IMR-90 (cell line): ENCODE measurements around the gene SCG5. TPM values are rescaled to one million over a fixed set of nuclear protein-coding genes. Genes with fewer than 3 reads are reported as not detected.

Experiments
- ATAC-seq: fragments of 200-7000 bp; cut with Tn5 transposase; 2 replicates; pipeline ENCODE4 v1.9.1; 2020; ENCODE audit warnings: low read depth, mild to moderate bottlenecking, moderate library complexity
- BruUV-seq: library from RNA; stranded (reverse); fragments of 400-500 nt; replicated peaks from 2 replicates; lab custom pipeline; 2021; lab: Mats Ljungman, UMichigan
- CTCF ChIA-PET: fragments of 300-600 bp; formaldehyde crosslinking; extraction: SDS; loops from one replicate; lab custom pipeline; 2021; ENCODE audit warnings: antibody characterized with exemption; lab: Yijun Ruan, JAX
- POLR2A ChIA-PET: fragments of 300-600 bp; sonication (Branson Sonifier 250); formaldehyde crosslinking; loops from one replicate; lab custom pipeline; 2022; ENCODE audit warnings: antibody characterized with exemption; ENCODE audit not compliant: unreplicated experiment; lab: Charles Lee
- DNase-seq: peaks from one replicate; pipeline ENCODE4 v3.0.0; 2013
- H2AFZ ChIP-seq: replicated peaks from 2 replicates; pipeline ENCODE3; 2013; ENCODE audit warnings: low read length, mild to moderate bottlenecking; ENCODE audit not compliant: poor library complexity
- H2AK5ac ChIP-seq: 2 replicates; pipeline ENCODE4 v1.6.1; 2013; ENCODE audit warnings: low read depth, low read length, inconsistent platforms
- H2AK9ac ChIP-seq: replicated peaks from 2 replicates; pipeline ENCODE3; 2013; ENCODE audit warnings: mild to moderate bottlenecking, low read depth, low read length, moderate library complexity; ENCODE audit not compliant: poor library complexity
- H2BK120ac ChIP-seq: 2 replicates; pipeline ENCODE4 v1.6.1; 2013; ENCODE audit warnings: low read depth, low read length, inconsistent platforms
- H2BK15ac ChIP-seq: 3 replicates; pipeline ENCODE4 v1.6.1; 2013; ENCODE audit warnings: low read depth, low read length, inconsistent platforms
- H2BK20ac ChIP-seq: 2 replicates; pipeline ENCODE4 v1.6.1; 2013; ENCODE audit warnings: low read depth, mild to moderate bottlenecking, inconsistent platforms, low read length, moderate library complexity
- H2BK5ac ChIP-seq: 2 replicates; pipeline ENCODE4 v1.6.1; 2013; ENCODE audit warnings: mild to moderate bottlenecking, low read depth, low read length, inconsistent platforms; ENCODE audit not compliant: poor library complexity, severe bottlenecking
- H3K14ac ChIP-seq: replicated peaks from 2 replicates; pipeline ENCODE4 v1.6.1; 2013; ENCODE audit warnings: low read depth, low read length, inconsistent platforms
- H3K18ac ChIP-seq: 2 replicates; pipeline ENCODE4 v1.6.1; 2013; ENCODE audit warnings: low read depth, low read length, control low read depth
- H3K23ac ChIP-seq: 2 replicates; pipeline ENCODE4 v1.6.1; 2013; ENCODE audit warnings: low read depth, low read length, inconsistent platforms
- H3K27ac ChIP-seq: 2 replicates; pipeline ENCODE4 v1.5.1; 2013; ENCODE audit warnings: mild to moderate bottlenecking, control low read depth, low read length; ENCODE audit not compliant: insufficient read depth
- H3K27me3 ChIP-seq: 2 replicates; pipeline ENCODE4 v1.6.1; 2013; ENCODE audit warnings: low read length; ENCODE audit not compliant: control insufficient read depth, insufficient read depth
- H3K36me3 ChIP-seq: 2 replicates; pipeline ENCODE4 v1.6.1; 2013; ENCODE audit warnings: low read length, mixed read lengths; ENCODE audit not compliant: control insufficient read depth, insufficient read depth
- H3K4ac ChIP-seq: 2 replicates; pipeline ENCODE4 v1.6.1; 2013; ENCODE audit warnings: low read depth, low read length, inconsistent platforms
- H3K4me1 ChIP-seq: 2 replicates; pipeline ENCODE4 v1.6.1; 2013; ENCODE audit warnings: low read length, mixed read lengths; ENCODE audit not compliant: control insufficient read depth, insufficient read depth
- H3K4me2 ChIP-seq: 2 replicates; pipeline ENCODE4 v1.6.1; 2013; ENCODE audit warnings: low read depth, mild to moderate bottlenecking, control low read depth, low read length, moderate library complexity
- H3K4me3 ChIP-seq: 2 replicates; pipeline ENCODE4 v1.5.1; 2013; ENCODE audit warnings: low read depth, mild to moderate bottlenecking, control low read depth, low read length, moderate library complexity; ENCODE audit not compliant: insufficient read depth
- H3K56ac ChIP-seq: 2 replicates; pipeline ENCODE4 v1.6.1; 2013; ENCODE audit warnings: low read length, inconsistent platforms; ENCODE audit not compliant: insufficient read depth; ENCODE audit errors: extremely low read depth
- H3K79me1 ChIP-seq, 2 experiments: 2 replicates each; pipeline ENCODE4 v1.6.1; 2013; ENCODE audit warnings: low read length in 2 of 2, inconsistent platforms in 1 of 2, low read depth in 1 of 2
- H3K9ac ChIP-seq: 2 replicates; pipeline ENCODE4 v1.6.1; 2013; ENCODE audit warnings: low read depth, low read length, control low read depth
- H3K9me1 ChIP-seq: 2 replicates; pipeline ENCODE4 v1.6.1; 2013; ENCODE audit warnings: low read length, inconsistent platforms; ENCODE audit not compliant: insufficient read depth
- H3K9me3 ChIP-seq: 2 replicates; pipeline ENCODE4 v1.6.1; 2013; ENCODE audit warnings: low read length; ENCODE audit not compliant: control insufficient read depth, insufficient read depth
- H4K20me1 ChIP-seq: 2 replicates; pipeline ENCODE4 v1.6.1; 2013; ENCODE audit warnings: low read length, inconsistent platforms; ENCODE audit not compliant: insufficient read depth
- H4K5ac ChIP-seq: 2 replicates; pipeline ENCODE4 v1.6.1; 2013; ENCODE audit warnings: mild to moderate bottlenecking, low read depth, low read length, control low read depth
- H4K8ac ChIP-seq, 2 experiments: 2 replicates each; pipeline ENCODE4 v1.6.1; 2013; ENCODE audit warnings: low read depth in 2 of 2, low read length in 2 of 2, control low read depth in 1 of 2, inconsistent platforms in 1 of 2
- H4K91ac ChIP-seq: 2 replicates; pipeline ENCODE4 v1.6.1; 2013; ENCODE audit warnings: low read depth, low read length, inconsistent platforms; ENCODE audit not compliant: insufficient read depth
- BHLHE40 ChIP-seq: fragments of 150-350 bp; IDR thresholded peaks from 2 replicates; pipeline ENCODE4 v1.6.1; 2016; ENCODE audit warnings: mild to moderate bottlenecking, low read depth, low read length
- CEBPB ChIP-seq: IDR thresholded peaks from 2 replicates; pipeline ENCODE4 v1.6.1; 2012; ENCODE audit warnings: low read depth, low read length, improper control_type of control experiment
- CHD1 ChIP-seq: IDR thresholded peaks from 2 replicates; pipeline ENCODE4 v1.6.1; 2012; ENCODE audit warnings: low read depth, low read length, improper control_type of control experiment
- FOS ChIP-seq: fragments of 150-350 bp; IDR thresholded peaks from 2 replicates; pipeline ENCODE4 v1.6.1; 2016; ENCODE audit warnings: low read depth, low read length
- MAFK ChIP-seq: IDR thresholded peaks from 2 replicates; pipeline ENCODE4 v1.6.1; 2012; ENCODE audit warnings: low read depth, low read length, improper control_type of control experiment
- MAZ ChIP-seq: IDR thresholded peaks from 2 replicates; pipeline ENCODE4 v1.6.1; 2012; ENCODE audit warnings: low read depth, mild to moderate bottlenecking, low read length, improper control_type of control experiment, moderate library complexity, borderline replicate concordance
- MXI1 ChIP-seq: IDR thresholded peaks from 2 replicates; pipeline ENCODE4 v1.6.1; 2012; ENCODE audit warnings: low read depth, mild to moderate bottlenecking, low read length, moderate library complexity, borderline replicate concordance
- NFE2L2 ChIP-seq: fragments of 150-350 bp; IDR thresholded peaks from 2 replicates; pipeline ENCODE4 v1.6.1; 2016; ENCODE audit warnings: low read depth, mild to moderate bottlenecking, low read length
- POLR2A ChIP-seq: IDR thresholded peaks from 2 replicates; pipeline ENCODE4 v1.6.1; 2012; ENCODE audit warnings: mild to moderate bottlenecking, low read depth, low read length
- RAD21 ChIP-seq: IDR thresholded peaks from 2 replicates; pipeline ENCODE4 v1.6.1; 2012; ENCODE audit warnings: low read length, improper control_type of control experiment
- RCOR1 ChIP-seq: IDR thresholded peaks from 2 replicates; pipeline ENCODE4 v1.6.1; 2012; ENCODE audit warnings: mild to moderate bottlenecking, low read length, improper control_type of control experiment; ENCODE audit not compliant: insufficient replicate concordance
- RFX5 ChIP-seq: IDR thresholded peaks from 2 replicates; pipeline ENCODE4 v1.8.0; 2012; ENCODE audit warnings: low read depth, mild to moderate bottlenecking, low read length, moderate library complexity
- SMC3 ChIP-seq: fragments of 150-350 bp; IDR thresholded peaks from 2 replicates; pipeline ENCODE4 v1.6.1; 2016; ENCODE audit warnings: low read depth, mild to moderate bottlenecking, antibody characterized with exemption, low read length, moderate library complexity
- WGBS, 2 experiments: methylation state at CpG; one replicate each; pipeline versions ENCODE4 v1.1.5 to v1.1.7; 2013; ENCODE audit warnings: missing lambda C conversion rate in 2 of 2; ENCODE audit not compliant: insufficient read length in 1 of 2; ENCODE audit errors: extremely low coverage in 2 of 2; 5-methylcytosine and 5-hydroxymethylcytosine counted together
- dilution Hi-C: fragments of 300-500 bp; cut with HindIII; formaldehyde crosslinking; loops from one replicate; pipeline ENCODE4 v1.14.3; 2018; ENCODE audit warnings: low sequenced_read_pairs; ENCODE audit not compliant: unreplicated experiment
- in situ Hi-C: fragments of 300-500 bp; cut with MboI; formaldehyde crosslinking; loops from 3 replicates; pipeline ENCODE4 v1.14.3; 2019; ENCODE audit warnings: low sequenced_read_pairs, inconsistent platforms, mixed read lengths
- intact Hi-C: fragments of 100-400 bp; cut with micrococcal nuclease; formaldehyde crosslinking; loops from 2 replicates; pipeline ENCODE4 v1.10.0; 2022
- polyA plus RNA-seq, 3 experiments: library from polyadenylated mRNA; depleted of rRNA; stranded (reverse); fragments of >200 nt; gene quantifications; 2 replicates each; pipeline ENCODE4 v1.2.3, GENCODE V29; 2012; ENCODE audit warnings: low replicate concordance in 1 of 3
- total RNA-seq: library from RNA; depleted of rRNA; stranded (reverse); fragments of >200 nt; gene quantifications from 2 replicates; pipeline ENCODE4 v1.2.3, GENCODE V29; 2012
- TF ChIP-seq, protein P1 (sequence below): conservative IDR thresholded peaks from 2 replicates; pipeline ENCODE4 v1.5.1; 2012; ENCODE audit warnings: mild to moderate bottlenecking, low read depth, low read length, improper control_type of control experiment
- TF ChIP-seq, protein P2 (sequence below): fragments of 150-350 bp; IDR thresholded peaks from 2 replicates; pipeline ENCODE4 v1.6.1; 2017; ENCODE audit warnings: mild to moderate bottlenecking, antibody characterized with exemption, low read length, low read depth
- TF ChIP-seq, protein P3 (sequence below): fragments of 150-350 bp; IDR thresholded peaks from 2 replicates; pipeline ENCODE4 v1.6.1; 2016; ENCODE audit warnings: low read depth, mild to moderate bottlenecking, low read length, moderate library complexity, borderline replicate concordance

The SCG5 gene
- total and polyA plus RNA-seq, 2 of the 4 experiments (the other 2 are of a cell fraction): 7.9 to 16.8 TPM

DNA sequence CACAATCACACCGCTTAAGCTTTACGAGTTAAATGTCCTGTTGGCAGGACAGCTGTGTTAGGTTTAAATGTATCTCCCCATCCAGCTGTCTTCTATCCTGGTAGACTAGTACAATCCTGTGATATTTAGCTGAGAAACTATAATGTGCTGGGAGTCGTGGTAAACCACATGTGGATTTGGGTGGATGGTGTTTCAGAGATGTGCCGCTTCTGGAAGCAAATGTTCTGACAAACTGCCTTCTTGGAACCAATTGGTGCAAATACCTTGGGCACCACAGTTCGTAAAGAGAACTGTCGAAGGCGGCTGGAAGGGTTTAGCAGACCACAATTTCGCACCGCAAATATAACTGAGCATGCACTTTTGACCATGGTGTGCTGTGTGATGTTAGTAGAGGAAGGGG lies 15.0 kb downstream of the SCG5 start:
- no peak overlapping the region for H3K56ac ChIP-seq
- H2AK5ac ChIP-seq: no peak overlapping the region; the same call in 1 of the 2 replicates
- no peaks in the 10 kb centered on the region for H3K9me3 ChIP-seq
- peaks cover 10% of the 10 kb centered on the region for H3K9me1 ChIP-seq
- H3K79me1 ChIP-seq: peaks cover 11 to 28% of the 10 kb centered on the region in 2 experiments; a peak in 3 of 4 replicates
- no peak overlapping the region for H3K9ac ChIP-seq
- H3K18ac ChIP-seq: no peak overlapping the region
- H3K4me3 ChIP-seq: no peak overlapping the region
- no peak overlapping the region for H2BK120ac ChIP-seq
- no peak overlapping the region for H3K4me2 ChIP-seq
- POLR2A ChIA-PET: no interaction called here
- H3K27ac ChIP-seq: no peak overlapping the region
- H3K27me3 ChIP-seq: no peaks in the 10 kb centered on the region
- intact Hi-C loops (no loop called here), dilution Hi-C loops (no loop called here), in situ Hi-C loops (no loop called here)
- H4K5ac ChIP-seq: no peak overlapping the region
- no peak overlapping the region for H2BK20ac ChIP-seq
- 74% methylated on average over 3 of the region's 9 CpGs; no CpG with 5 or more reads in 1 of the 2 experiments for WGBS, 2 experiments
- H2BK15ac ChIP-seq: no peak overlapping the region; the same call in 2 of the 3 replicates
- H2AFZ ChIP-seq: no peak overlapping the region
- DNase-seq (no peak), ATAC-seq (no peak)
- peaks cover 3% of the 10 kb centered on the region for H3K4me1 ChIP-seq
- CTCF ChIA-PET: no interaction called here
- H3K36me3 ChIP-seq: no peaks in the 10 kb centered on the region
- no peak overlapping the region for H3K23ac ChIP-seq
- no peak overlapping the region for H4K8ac ChIP-seq
- no peaks in the 10 kb centered on the region for H4K20me1 ChIP-seq
- no peak overlapping the region for H3K14ac ChIP-seq
- no TSS peak for BruUV-seq
- no peak overlapping the region; the same call in 1 of the 2 replicates for H3K4ac ChIP-seq
- no peak overlapping the region for H2AK9ac ChIP-seq
- H2BK5ac ChIP-seq: no peak overlapping the region
- TF ChIP-seq CEBPB (no peak), POLR2A (no peak), RAD21 (no peak), NFE2L2 (no peak), SMC3 (no peak), MAFK (no peak), MXI1 (no peak), CHD1 (no peak), MAZ (no peak), BHLHE40 (no peak), RCOR1 (no peak), FOS (no peak), RFX5 (no peak)
- TF ChIP-seq, protein P1, sequence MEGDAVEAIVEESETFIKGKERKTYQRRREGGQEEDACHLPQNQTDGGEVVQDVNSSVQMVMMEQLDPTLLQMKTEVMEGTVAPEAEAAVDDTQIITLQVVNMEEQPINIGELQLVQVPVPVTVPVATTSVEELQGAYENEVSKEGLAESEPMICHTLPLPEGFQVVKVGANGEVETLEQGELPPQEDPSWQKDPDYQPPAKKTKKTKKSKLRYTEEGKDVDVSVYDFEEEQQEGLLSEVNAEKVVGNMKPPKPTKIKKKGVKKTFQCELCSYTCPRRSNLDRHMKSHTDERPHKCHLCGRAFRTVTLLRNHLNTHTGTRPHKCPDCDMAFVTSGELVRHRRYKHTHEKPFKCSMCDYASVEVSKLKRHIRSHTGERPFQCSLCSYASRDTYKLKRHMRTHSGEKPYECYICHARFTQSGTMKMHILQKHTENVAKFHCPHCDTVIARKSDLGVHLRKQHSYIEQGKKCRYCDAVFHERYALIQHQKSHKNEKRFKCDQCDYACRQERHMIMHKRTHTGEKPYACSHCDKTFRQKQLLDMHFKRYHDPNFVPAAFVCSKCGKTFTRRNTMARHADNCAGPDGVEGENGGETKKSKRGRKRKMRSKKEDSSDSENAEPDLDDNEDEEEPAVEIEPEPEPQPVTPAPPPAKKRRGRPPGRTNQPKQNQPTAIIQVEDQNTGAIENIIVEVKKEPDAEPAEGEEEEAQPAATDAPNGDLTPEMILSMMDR: no peak
- TF ChIP-seq, protein P2, sequence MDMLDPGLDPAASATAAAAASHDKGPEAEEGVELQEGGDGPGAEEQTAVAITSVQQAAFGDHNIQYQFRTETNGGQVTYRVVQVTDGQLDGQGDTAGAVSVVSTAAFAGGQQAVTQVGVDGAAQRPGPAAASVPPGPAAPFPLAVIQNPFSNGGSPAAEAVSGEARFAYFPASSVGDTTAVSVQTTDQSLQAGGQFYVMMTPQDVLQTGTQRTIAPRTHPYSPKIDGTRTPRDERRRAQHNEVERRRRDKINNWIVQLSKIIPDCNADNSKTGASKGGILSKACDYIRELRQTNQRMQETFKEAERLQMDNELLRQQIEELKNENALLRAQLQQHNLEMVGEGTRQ: no peak
- TF ChIP-seq, protein P3, sequence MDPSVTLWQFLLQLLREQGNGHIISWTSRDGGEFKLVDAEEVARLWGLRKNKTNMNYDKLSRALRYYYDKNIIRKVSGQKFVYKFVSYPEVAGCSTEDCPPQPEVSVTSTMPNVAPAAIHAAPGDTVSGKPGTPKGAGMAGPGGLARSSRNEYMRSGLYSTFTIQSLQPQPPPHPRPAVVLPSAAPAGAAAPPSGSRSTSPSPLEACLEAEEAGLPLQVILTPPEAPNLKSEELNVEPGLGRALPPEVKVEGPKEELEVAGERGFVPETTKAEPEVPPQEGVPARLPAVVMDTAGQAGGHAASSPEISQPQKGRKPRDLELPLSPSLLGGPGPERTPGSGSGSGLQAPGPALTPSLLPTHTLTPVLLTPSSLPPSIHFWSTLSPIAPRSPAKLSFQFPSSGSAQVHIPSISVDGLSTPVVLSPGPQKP: no peak
- no peak overlapping the region for H4K91ac ChIP-seq
